D721Med (cell line): ENCODE measurements around the gene CHFR.
"Not testable (repeated sequence)": the region's sequence is repeated elsewhere in the genome, so short reads cannot be mapped to it uniquely, and the experiment has no call there.

Experiments
- DNase-seq: peaks from one replicate; pipeline ENCODE4 v3.0.0; 2011; ENCODE audit warnings: low spot score; ENCODE audit not compliant: insufficient read length
- FAIRE-seq: peaks from 2 replicates; lab custom pipeline; 2011; peaks lifted over from hg19 to GRCh38; lab: Jason Lieb, UNC
- TF ChIP-seq, protein P1 (sequence below): IDR thresholded peaks from 2 replicates; pipeline ENCODE4 v1.5.1; 2012; ENCODE audit warnings: mild to moderate bottlenecking, control low read depth; ENCODE audit not compliant: insufficient read depth; ENCODE audit errors: missing control alignments

Gene CHFR, protein sequence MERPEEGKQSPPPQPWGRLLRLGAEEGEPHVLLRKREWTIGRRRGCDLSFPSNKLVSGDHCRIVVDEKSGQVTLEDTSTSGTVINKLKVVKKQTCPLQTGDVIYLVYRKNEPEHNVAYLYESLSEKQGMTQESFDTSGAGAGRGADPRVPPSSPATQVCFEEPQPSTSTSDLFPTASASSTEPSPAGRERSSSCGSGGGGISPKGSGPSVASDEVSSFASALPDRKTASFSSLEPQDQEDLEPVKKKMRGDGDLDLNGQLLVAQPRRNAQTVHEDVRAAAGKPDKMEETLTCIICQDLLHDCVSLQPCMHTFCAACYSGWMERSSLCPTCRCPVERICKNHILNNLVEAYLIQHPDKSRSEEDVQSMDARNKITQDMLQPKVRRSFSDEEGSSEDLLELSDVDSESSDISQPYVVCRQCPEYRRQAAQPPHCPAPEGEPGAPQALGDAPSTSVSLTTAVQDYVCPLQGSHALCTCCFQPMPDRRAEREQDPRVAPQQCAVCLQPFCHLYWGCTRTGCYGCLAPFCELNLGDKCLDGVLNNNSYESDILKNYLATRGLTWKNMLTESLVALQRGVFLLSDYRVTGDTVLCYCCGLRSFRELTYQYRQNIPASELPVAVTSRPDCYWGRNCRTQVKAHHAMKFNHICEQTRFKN

DNA sequence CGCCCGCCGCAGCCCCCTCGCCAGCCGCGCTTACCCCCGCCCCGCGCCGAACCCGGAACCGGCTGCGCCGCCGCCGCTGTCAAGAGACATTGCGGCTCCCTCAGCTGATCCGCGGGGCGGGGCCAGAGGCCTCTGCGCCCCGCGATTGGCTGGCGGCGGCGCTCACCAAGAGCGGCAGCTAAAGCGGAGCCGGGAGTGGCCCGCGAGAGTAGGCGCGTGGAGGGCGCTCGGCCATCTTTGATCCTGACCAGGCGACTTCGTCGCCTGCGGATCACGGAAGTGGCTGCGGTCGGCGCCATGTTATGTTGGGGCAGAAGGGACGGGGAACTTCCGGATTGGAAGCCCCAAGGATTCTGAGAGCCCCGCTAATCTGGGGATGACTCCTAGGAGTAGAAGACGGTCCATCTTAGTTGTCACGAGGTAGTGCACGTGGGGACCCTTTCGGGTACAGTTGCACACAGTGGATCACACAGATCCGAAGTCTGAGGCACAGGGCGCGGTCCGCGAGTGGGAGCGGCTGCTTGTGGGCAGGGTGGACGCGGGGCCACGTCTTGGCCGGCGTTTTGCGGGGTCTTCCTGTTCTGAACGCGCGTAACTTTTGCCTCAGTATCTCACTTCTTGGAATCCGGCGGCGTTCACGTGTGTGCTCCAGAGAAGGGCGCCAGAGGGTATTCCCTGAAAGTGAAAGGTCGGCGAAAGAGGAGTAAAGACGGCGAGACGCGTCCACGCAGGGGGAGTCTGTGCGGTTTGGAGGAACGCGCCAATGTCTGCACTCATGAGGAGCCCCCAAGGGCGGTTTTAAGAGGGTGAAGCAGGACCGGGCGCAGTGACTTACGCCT is at the start of gene CHFR:
Gene CHFR (minus strand): TSS at position 93 of the 839 bp plus-strand sequence. CDS start 277 bp downstream, outside the sequence.
- TF ChIP-seq, protein P1, sequence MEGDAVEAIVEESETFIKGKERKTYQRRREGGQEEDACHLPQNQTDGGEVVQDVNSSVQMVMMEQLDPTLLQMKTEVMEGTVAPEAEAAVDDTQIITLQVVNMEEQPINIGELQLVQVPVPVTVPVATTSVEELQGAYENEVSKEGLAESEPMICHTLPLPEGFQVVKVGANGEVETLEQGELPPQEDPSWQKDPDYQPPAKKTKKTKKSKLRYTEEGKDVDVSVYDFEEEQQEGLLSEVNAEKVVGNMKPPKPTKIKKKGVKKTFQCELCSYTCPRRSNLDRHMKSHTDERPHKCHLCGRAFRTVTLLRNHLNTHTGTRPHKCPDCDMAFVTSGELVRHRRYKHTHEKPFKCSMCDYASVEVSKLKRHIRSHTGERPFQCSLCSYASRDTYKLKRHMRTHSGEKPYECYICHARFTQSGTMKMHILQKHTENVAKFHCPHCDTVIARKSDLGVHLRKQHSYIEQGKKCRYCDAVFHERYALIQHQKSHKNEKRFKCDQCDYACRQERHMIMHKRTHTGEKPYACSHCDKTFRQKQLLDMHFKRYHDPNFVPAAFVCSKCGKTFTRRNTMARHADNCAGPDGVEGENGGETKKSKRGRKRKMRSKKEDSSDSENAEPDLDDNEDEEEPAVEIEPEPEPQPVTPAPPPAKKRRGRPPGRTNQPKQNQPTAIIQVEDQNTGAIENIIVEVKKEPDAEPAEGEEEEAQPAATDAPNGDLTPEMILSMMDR, result no peak
- no peak for FAIRE-seq
- DNase-seq, result peak; percentile 80

DNA sequence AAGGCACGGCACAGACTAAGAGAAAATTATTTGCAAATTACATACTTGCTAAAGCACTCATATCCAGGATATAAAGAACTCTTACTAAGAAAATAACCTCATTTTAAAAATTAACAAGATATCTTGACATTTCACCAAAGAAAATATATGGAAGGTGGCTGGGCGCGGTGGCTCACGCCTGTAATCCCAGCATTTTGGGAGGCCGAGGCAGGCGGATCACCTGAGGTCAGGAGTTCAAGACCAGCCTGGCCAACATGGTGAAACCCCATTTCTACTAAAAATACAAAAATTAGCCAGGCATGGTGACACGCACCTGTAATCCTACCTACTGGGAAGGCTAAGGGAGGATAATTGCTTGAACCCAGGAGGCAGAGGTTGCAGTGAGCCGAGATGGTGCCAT is 49.5 kb upstream of the CHFR start:
- FAIRE-seq, DNase-seq: not testable (repeated sequence)

DNA sequence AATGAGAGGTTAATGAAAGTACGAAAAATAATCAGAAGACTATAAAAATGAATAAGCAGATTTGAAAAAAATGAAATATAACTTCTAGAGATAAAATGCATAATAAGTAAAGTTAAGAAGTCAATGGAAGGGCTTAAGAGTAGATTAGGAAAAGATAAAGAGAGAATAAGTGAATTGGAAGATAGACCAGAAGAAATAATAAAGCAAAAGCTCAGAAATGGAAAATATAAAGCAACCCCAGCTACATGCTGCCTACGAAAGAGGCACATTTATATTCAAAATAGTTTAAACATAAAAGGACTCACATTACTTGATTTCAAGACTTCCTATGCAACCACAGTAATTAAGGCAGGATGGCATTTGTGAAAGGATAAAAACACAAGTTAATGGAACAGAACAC is 48.8 kb upstream of the CHFR start:
- FAIRE-seq, result no peak
- TF ChIP-seq, protein P1, result no peak

DNA sequence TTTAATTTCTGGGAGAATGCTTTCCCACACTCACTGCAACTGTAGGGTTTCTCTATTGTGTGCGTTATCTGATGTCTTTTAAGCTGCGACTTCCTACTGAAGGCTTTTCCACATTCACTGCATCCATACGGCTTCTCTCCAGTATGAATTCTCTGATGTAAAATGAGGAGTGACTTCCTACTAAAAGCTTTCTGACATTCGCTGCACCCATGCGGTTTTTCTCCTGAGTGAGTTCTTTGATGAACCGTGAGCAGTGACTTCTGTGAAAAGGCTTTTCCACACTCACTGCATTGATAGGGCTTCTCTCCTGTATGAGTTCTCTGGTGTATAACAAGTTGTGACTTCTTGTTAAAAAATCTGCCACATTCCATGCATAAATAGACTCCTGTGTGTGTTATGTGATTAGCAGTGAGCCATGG is 39.0 kb upstream of the CHFR start:
- TF ChIP-seq, protein P1, result no peak
- FAIRE-seq, result no peak
- no peak for DNase-seq

More for the DNA sequence above, 48.8 kb upstream of the CHFR start:
- no peak for DNase-seq

DNA sequence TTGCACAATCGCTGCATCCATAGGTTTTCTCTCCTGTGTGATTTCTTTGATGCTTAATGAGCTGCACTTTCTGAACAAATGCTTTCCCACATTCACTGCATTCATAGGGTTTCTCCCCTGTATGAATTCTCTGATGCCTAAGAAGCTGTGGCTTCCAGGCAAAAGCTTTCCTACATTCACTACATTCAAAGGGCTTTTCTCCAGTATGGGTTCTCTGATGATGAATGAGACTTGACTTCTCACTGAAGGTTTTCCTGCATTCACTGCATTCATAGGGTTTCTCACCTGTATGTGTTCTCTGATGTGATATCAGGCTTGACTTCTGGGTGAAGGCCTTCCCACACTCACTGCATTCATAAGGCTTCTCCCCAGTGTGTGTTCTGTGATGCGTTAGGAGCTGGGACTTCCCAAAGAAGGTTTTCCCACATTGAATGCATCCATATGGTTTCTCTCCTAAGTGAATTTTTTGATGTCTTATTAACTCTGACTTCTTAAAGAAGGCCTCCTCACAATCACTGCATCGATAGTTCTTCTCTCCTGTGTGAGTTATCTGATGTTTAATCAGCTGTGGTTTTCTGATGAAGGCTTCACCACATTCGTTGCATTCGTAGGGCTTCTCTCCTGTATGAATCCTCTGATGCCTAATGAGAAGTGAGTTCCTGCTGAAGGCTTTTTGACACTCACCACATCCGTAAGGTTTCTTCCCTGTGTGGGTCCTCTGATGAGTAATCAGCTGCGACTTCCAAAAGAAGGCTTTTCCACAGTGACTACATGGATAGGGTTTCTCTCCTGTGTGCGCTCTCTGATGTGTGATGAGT is 38.4 kb upstream of the CHFR start:
- no peak for FAIRE-seq
- TF ChIP-seq, protein P1, result no peak
- DNase-seq, result no peak

DNA sequence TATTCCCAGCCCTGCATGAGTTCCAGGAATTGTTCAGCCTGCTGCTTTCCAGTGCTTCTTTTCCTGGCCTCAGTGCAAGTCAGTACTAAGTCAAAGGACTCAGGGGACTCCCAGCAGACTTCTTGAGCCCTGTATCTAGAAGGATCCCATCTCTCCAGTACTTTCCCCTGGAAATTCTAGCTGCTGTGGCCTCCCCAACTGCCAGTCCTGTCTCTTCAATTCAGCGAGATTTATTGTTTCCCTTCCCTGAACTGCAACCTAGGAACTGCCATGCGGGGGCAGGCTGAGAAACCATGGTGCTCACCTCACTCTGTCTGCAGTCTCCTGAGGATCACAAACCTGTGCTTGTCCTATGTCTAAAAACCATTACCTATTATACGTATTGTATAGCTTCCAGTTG is 37.0 kb upstream of the CHFR start:
- DNase-seq (no peak), FAIRE-seq (no peak)
- TF ChIP-seq, protein P1, result no peak

DNA sequence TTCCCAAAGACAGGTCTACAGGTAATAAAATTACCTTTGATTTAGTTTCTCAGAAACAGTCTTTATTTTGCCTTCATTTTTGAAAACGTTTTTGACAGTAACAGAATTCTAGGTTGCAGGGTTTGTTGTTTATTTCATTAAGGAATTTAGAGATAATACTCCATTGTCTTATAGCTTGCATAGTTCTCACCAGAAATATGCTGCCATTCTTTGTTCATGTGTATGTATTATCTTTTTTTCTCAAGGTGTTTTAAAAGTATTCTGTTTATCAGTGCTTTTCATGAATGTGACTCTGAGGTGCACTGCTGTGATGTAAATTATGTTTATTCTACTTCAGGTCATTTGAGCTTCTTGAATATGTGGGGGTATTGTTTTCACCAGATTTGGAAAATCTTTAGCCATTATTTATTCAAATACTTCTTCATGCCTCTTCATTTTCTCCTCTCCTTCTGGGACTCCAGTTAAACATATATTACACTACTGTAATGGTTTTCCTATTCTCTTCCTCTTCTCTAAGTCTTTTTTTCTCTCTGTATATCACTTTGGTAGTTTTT is 36.0 kb upstream of the CHFR start:
- FAIRE-seq (no peak), DNase-seq (no peak)
- TF ChIP-seq, protein P1, result no peak
